ENCODE results near the gene OR2T11.
"Not testable (repeated sequence)": the region's sequence is repeated elsewhere in the genome, so short reads cannot be mapped to it uniquely, and the experiment has no call there.

OR2T11 gene

DNA sequence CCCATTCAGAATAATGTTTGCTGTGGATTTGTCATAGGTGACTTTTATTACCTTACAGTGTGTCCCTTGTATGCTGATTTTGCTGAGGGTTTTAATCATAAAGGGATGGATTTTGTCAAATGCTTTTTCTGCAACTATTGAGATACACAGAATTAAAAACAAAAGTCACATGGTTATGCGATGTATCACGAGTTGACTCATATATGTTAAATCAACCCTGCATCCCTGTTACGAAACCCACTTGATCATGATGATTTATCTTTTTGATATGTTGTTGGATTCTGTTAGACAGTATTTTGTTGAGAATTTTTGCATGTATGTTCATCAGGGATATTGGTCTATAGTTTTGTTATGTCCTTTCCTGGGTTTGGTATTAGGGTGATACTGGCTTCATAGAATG is 49.6 kb downstream of the OR2T11 start:
- Histone ChIP-seq H3K9ac (ENCODE audit: low read length in 2 of 2) (no peak overlapping the region), H3K4me1 (ENCODE audit: control insufficient read depth, insufficient read depth, low read length) (no peaks in the 10 kb centered on the region), H3K27ac (ENCODE audit: low read length) (no peak overlapping the region), H3K9me3 (ENCODE audit: control insufficient read depth in 2 of 2, low read length in 2 of 2) (no peaks in the 10 kb centered on the region), H3K27me3 (ENCODE audit: control insufficient read depth in 1 of 2, insufficient read depth in 2 of 2, low read length in 2 of 2) (no peaks in the 10 kb centered on the region), H3K36me3 (ENCODE audit: control insufficient read depth in 2 of 2, insufficient read depth in 2 of 2, low read length in 2 of 2) (no peaks in the 10 kb centered on the region), H3K4me3 (ENCODE audit: low read length in 2 of 2) (no peak overlapping the region)

DNA sequence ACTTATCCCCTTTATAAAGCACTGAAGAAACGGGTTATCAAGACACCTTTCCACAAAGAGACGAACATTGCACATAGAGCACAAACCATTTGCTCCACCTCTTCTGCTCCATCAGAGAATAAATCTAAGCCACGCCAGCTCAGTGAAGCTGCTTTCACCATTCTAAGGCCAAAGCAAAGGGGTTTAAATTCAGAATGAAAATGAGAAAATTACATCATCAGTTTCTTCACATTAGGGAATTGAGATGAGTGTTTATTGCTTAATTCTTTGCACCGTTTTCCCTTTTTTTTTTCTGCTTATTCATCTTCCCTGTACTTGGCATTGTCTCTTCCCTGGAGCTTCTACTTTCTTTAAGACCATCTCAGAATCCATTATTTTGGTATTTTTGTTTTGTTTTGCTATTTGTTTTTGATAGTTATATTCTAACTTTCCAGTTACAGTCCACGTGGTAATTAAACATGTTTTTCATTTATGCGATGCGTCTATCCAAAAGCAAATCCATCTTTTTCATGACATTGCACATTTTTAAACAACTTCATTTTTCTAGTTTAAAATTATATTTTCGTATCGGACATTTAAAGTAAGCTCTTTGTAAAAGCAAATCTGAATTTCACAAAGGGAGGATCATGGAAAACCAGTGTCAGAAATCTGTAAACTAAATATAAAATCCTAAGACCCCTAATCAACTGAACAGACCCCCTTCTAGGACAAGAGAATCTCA is 58.5 kb downstream of the OR2T11 start:
- no peak overlapping the region for H3K4me3 ChIP-seq (ENCODE audit: low read length in 2 of 2)
- H3K4me1 ChIP-seq (ENCODE audit: control insufficient read depth, insufficient read depth, low read length) = no peaks in the 10 kb centered on the region
- H3K9ac ChIP-seq (ENCODE audit: low read length in 2 of 2) = no peak overlapping the region
- no peaks in the 10 kb centered on the region for H3K9me3 ChIP-seq (ENCODE audit: control insufficient read depth in 2 of 2, low read length in 2 of 2)
- no peak overlapping the region for H3K27ac ChIP-seq (ENCODE audit: low read length)
- H3K36me3 ChIP-seq (ENCODE audit: control insufficient read depth in 2 of 2, insufficient read depth in 2 of 2, low read length in 2 of 2) = no peaks in the 10 kb centered on the region
- H3K27me3 ChIP-seq (ENCODE audit: control insufficient read depth in 1 of 2, insufficient read depth in 2 of 2, low read length in 2 of 2) = no peaks in the 10 kb centered on the region

DNA sequence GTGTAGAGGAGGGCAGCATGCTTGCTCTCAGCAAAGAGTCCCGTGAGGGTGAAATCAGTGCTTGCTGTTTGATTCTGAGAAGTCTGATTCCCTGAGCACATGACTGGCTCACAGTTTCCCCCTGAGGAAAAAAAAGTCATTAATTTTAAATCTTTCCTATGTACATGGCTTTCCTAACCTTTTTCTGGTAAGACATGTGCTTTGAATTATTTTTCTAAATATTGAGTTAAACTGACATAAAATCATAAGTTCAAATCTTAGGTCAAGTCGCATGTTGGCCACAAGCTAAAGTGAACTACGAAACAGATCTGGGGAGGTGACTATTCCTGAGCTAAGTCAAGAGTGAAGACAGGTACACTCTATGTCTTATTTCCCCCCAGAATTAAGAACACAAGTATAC is 60.2 kb downstream of the OR2T11 start, which contains the start of gene OR2T34:
Gene OR2T34, minus strand, starts transcription at position 101 of the 400 bp plus-strand sequence. Its CDS starts 0 bp downstream, at position 101.
- H3K9ac ChIP-seq (ENCODE audit: low read length in 2 of 2); H3K4me3 ChIP-seq (ENCODE audit: low read length in 2 of 2); H3K36me3 ChIP-seq (ENCODE audit: control insufficient read depth in 2 of 2, insufficient read depth in 2 of 2, low read length in 2 of 2); H3K27ac ChIP-seq (ENCODE audit: low read length); H3K4me1 ChIP-seq (ENCODE audit: control insufficient read depth, insufficient read depth, low read length); H3K27me3 ChIP-seq (ENCODE audit: control insufficient read depth in 1 of 2, insufficient read depth in 2 of 2, low read length in 2 of 2); H3K9me3 ChIP-seq (ENCODE audit: control insufficient read depth in 2 of 2, low read length in 2 of 2): not testable (repeated sequence)

DNA sequence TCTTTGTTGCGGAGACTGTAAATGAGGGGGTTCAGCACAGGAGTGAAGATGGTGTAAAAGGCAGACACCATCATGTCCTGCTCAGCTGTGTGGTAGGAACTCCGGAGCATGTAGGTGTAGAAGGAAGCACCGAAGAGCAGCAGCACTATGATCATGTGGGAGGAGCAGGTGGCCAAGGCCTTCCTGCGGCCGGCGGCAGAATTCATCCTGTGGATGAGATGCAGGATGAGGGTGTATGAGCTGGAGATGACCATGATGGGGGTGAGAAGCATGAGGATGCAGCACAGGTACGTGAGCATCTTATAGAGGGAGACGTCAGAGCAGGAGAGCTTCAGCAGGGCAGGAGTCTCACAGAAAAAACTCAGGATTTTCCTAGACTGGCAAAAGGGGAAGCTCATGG is 61.0 kb downstream of the OR2T11 start:
- not testable (repeated sequence) for H3K27ac ChIP-seq (ENCODE audit: low read length); H3K4me3 ChIP-seq (ENCODE audit: low read length in 2 of 2); H3K36me3 ChIP-seq (ENCODE audit: control insufficient read depth in 2 of 2, insufficient read depth in 2 of 2, low read length in 2 of 2); H3K4me1 ChIP-seq (ENCODE audit: control insufficient read depth, insufficient read depth, low read length); H3K27me3 ChIP-seq (ENCODE audit: control insufficient read depth in 1 of 2, insufficient read depth in 2 of 2, low read length in 2 of 2); H3K9ac ChIP-seq (ENCODE audit: low read length in 2 of 2); H3K9me3 ChIP-seq (ENCODE audit: control insufficient read depth in 2 of 2, low read length in 2 of 2)

Measured in stomach smooth muscle (tissue), 2 donors.